LNCaP clone FGC (cell line): ENCODE data around the gene JADE2.

Experiments
- DNase-seq: peaks from one replicate; pipeline ENCODE4 v3.0.0-alpha.2; 2011; ENCODE audit warnings: low read depth
- H3K4me3 ChIP-seq: 2 replicates; pipeline ENCODE4 v1.5.1; 2011; ENCODE audit warnings: mild to moderate bottlenecking, low read depth, low read length, control low read depth
- TF ChIP-seq, protein P1 (sequence below): IDR thresholded peaks from 2 replicates; pipeline ENCODE4 v1.5.1; 2012; ENCODE audit warnings: mild to moderate bottlenecking; ENCODE audit not compliant: control insufficient read depth, insufficient read depth; ENCODE audit errors: extremely low read depth

Gene JADE2

GRCh38 chr5:134620634-134621033 lies 95.2 kb downstream of the JADE2 start:
- DNase-seq: no peak
- TF ChIP-seq, protein P1, sequence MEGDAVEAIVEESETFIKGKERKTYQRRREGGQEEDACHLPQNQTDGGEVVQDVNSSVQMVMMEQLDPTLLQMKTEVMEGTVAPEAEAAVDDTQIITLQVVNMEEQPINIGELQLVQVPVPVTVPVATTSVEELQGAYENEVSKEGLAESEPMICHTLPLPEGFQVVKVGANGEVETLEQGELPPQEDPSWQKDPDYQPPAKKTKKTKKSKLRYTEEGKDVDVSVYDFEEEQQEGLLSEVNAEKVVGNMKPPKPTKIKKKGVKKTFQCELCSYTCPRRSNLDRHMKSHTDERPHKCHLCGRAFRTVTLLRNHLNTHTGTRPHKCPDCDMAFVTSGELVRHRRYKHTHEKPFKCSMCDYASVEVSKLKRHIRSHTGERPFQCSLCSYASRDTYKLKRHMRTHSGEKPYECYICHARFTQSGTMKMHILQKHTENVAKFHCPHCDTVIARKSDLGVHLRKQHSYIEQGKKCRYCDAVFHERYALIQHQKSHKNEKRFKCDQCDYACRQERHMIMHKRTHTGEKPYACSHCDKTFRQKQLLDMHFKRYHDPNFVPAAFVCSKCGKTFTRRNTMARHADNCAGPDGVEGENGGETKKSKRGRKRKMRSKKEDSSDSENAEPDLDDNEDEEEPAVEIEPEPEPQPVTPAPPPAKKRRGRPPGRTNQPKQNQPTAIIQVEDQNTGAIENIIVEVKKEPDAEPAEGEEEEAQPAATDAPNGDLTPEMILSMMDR: no peak
- H3K4me3 ChIP-seq: no peak overlapping the region

GRCh38 chr5:134625559-134625958 lies 100.1 kb downstream of the JADE2 start:
- no peak for DNase-seq
- no peak overlapping the region for H3K4me3 ChIP-seq
- TF ChIP-seq, protein P1: no peak

- TF ChIP-seq, protein P1: no peak
- peak; percentile 97 for DNase-seq
- H3K4me3 ChIP-seq: peak overlapping the region; percentile 3; the same call in 1 of the 2 replicates
These were observed 101.0 kb downstream of the JADE2 start for GRCh38 chr5:134626369-134627014.
